A549 (cell line): ENCODE data around the gene C6orf58. TPM values are rescaled to one million over a fixed set of nuclear protein-coding genes. Genes with fewer than 3 reads are reported as not detected.

Experiments
- ATAC-seq, 2 experiments: fragments of 200-7000 bp in 1 of 2; fragments of >200 bp in 1 of 2; cut with Nextera tagmentation in 1 of 2; cut with Tn5 transposase in 1 of 2; 3 replicates each; pipeline versions ENCODE4 v1.8.0 to v1.9.1; 2018 to 2020; ENCODE audit warnings: mild to moderate bottlenecking in 1 of 2, moderate library complexity in 1 of 2
- CTCF ChIA-PET: fragments of 300-600 bp; sonication (Branson Sonifier 250); formaldehyde crosslinking; extraction: SDS; loops from one replicate; lab custom pipeline; 2021; ENCODE audit warnings: antibody characterized with exemption, inconsistent platforms; lab: Yijun Ruan, JAX
- POLR2A ChIA-PET: fragments of 350-600 bp; formaldehyde crosslinking; extraction: SDS; loops from one replicate; lab custom pipeline; 2021; ENCODE audit warnings: antibody characterized with exemption, inconsistent platforms; lab: Yijun Ruan, JAX
- DNase-seq, 2 experiments: peaks; one replicate each; pipeline versions ENCODE4 v3.0.0 to v3.0.0-alpha.2; 2011 to 2016; ENCODE audit warnings: low read depth in 1 of 2, low spot score in 1 of 2
- FAIRE-seq: peaks from 2 replicates; lab custom pipeline; 2011; peaks lifted over from hg19 to GRCh38; lab: Jason Lieb, UNC
- H3K27ac ChIP-seq, 2 experiments: fragments of >200 bp; sonication (Bioruptor Twin); formaldehyde crosslinking; 3 replicates each; pipeline ENCODE4 v1.5.1; 2016 to 2017
- H3K4me1 ChIP-seq: fragments of >200 bp; sonication (Bioruptor Twin); formaldehyde crosslinking; 3 replicates; pipeline ENCODE4 v1.6.1; 2016
- H3K4me2 ChIP-seq: fragments of >200 bp; sonication (Bioruptor Twin); formaldehyde crosslinking; 3 replicates; pipeline ENCODE4 v1.6.1; 2016
- H3K4me3 ChIP-seq: fragments of >200 bp; sonication (Bioruptor Twin); formaldehyde crosslinking; 3 replicates; pipeline ENCODE4 v1.5.1; 2016
- H3K9me3 ChIP-seq: fragments of >200 bp; sonication (Bioruptor Twin); formaldehyde crosslinking; 3 replicates; pipeline ENCODE4 v1.6.1; 2016
- BCL3 ChIP-seq: fragments of >200 bp; sonication (Bioruptor Twin); formaldehyde crosslinking; IDR thresholded peaks from 3 replicates; pipeline ENCODE4 v1.6.1; 2016
- CHD2 ChIP-seq: fragments of 150-350 bp; IDR thresholded peaks from 2 replicates; pipeline ENCODE4 v1.6.1; 2014; ENCODE audit warnings: low read length; ENCODE audit not compliant: partially characterized antibody
- CTCF ChIP-seq: fragments of >200 bp; sonication (Bioruptor Twin); formaldehyde crosslinking; IDR thresholded peaks from 3 replicates; pipeline ENCODE4 v1.5.1; 2016
- FOSB ChIP-seq: fragments of 250-450 bp; sonication (Bioruptor Pico); IDR thresholded peaks from 2 replicates; pipeline ENCODE4 v1.5.0; 2020; ENCODE audit warnings: mild to moderate bottlenecking, moderate library complexity
- JUN ChIP-seq, 2 experiments: fragments of >200 bp; sonication (Bioruptor Twin); formaldehyde crosslinking; IDR thresholded peaks; 2 replicates in 1 of 2; 3 replicates in 1 of 2; pipeline ENCODE4 v1.6.1; 2016 to 2017
- NR3C1 ChIP-seq: fragments of >200 bp; sonication (Bioruptor Twin); formaldehyde crosslinking; IDR thresholded peaks from 3 replicates; pipeline ENCODE4 v1.6.1; 2017
- RAD21 ChIP-seq, 2 experiments: fragments of >200 bp in 1 of 2; sonication (Bioruptor Twin) in 1 of 2; formaldehyde crosslinking in 1 of 2; IDR thresholded peaks in 1 of 2; conservative IDR thresholded peaks in 1 of 2; 2 replicates in 1 of 2; 3 replicates in 1 of 2; pipeline ENCODE4 v1.6.1; 2012 to 2018; ENCODE audit warnings: inconsistent platforms in 1 of 2
- SMC3 ChIP-seq: fragments of >200 bp; sonication (Bioruptor Twin); formaldehyde crosslinking; IDR thresholded peaks from 3 replicates; pipeline ENCODE4 v1.6.1; 2018; ENCODE audit warnings: inconsistent platforms
- SREBF2 ChIP-seq: fragments of 450-650 bp; IDR thresholded peaks from 2 replicates; pipeline ENCODE4 v1.6.1; 2014; ENCODE audit warnings: mild to moderate bottlenecking, moderate library complexity
- ZNF302 ChIP-seq: fragments of 250-450 bp; sonication (Bioruptor Pico); IDR thresholded peaks from 2 replicates; pipeline ENCODE4 v1.9.0; 2021; ENCODE audit warnings: inconsistent platforms, mild to moderate bottlenecking, moderate library complexity
- WGBS: methylation state at CpG from one replicate; pipeline ENCODE4 v1.1.6; 2017; ENCODE audit errors: missing lambda C conversion rate; 5-methylcytosine and 5-hydroxymethylcytosine counted together
- polyA plus RNA-seq, 4 experiments: library from polyadenylated mRNA; depleted of rRNA in 3 of 4; stranded (reverse); fragments of >200 nt; fragmentation: RNase III in 1 of 4; extraction: RNeasy Plus Mini Kit Qiagen cat#74134 plus additional on column Dnase treatment in 1 of 4; gene quantifications; 2 replicates in 3 of 4; 3 replicates in 1 of 4; pipeline ENCODE4 v1.2.3, GENCODE V29; 2011 to 2017

Gene C6orf58
- polyA plus RNA-seq, 2 of the 4 experiments (the other 2 are of a cell fraction) = 0.12 TPM; not detected in 1

- peak in 1 of 2 experiments; percentile 53; a peak in 3 of 6 replicates for ATAC-seq
- Histone ChIP-seq H3K9me3 (no peaks in the 10 kb centered on the region), H3K4me1 (0 out of 3 replicates have a peak, but pooled peaks cover 3% of the 10 kb centered on the region), H3K27ac (no peak overlapping the region), H3K4me3 (no peak overlapping the region), H3K4me2 (peak overlapping the region; percentile 40; the same call in 2 of the 3 replicates)
- ChIA-PET POLR2A (no interaction called here), CTCF (interaction anchor here (0.6 to 6.4 kb wide), 28 partner anchors 9 to 418 kb away, joined by 3 to 49 read pairs (median 4); partner anchors contain the start of genes KIAA0408 and RNF146)
- WGBS = 13% methylated on average over 1 of the region's 2 CpGs
- DNase-seq = no peak
- TF ChIP-seq JUN (IDR thresholded peaks at IDR 0.05) (no peak), SREBF2 (no peak)
- FAIRE-seq = no peak
These were observed 38.2 kb upstream of the C6orf58 start for GRCh38 chr6:127538750-127539264.

DNA sequence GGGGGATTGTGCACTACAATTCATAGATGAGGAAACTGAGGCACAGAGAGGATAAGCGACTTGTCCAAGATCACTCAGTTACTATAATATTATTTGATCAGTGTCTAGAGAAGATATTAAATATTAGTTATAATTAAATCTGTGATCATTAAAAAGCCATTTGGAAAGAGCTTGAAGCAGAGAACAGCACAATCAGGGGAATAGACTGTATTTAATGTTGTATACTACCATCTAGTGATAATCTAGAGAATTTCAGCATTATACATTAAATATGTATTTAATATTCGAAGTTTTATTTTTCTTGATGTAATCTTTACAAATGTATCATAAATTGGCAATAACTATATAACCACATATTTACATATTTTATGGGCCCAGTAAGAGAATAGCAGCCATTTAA, 37.7 kb upstream of the C6orf58 start:
- FAIRE-seq = no peak
- peak; percentile 56 to 75; a peak in 4 of 6 replicates for ATAC-seq
- no peak for DNase-seq
- TF ChIP-seq CHD2 (no peak), SMC3 (peak; percentile 74), CTCF (peak; percentile 62), ZNF302 (no peak), FOSB (CRISPR knock-in tag) (no peak), RAD21 (conservative IDR thresholded peaks at IDR 0.05 in 1 of 2, IDR thresholded peaks at IDR 0.05 in 1 of 2) (peak; percentile 62 to 79)
- CTCF ChIA-PET = interaction anchor here (0.6 to 6.4 kb wide), 26 partner anchors 8 to 418 kb away, joined by 3 to 49 read pairs (median 4); partner anchors contain the start of genes KIAA0408 and RNF146
- 0% methylated on average over 2 of the region's 2 CpGs for WGBS
- Histone ChIP-seq H3K4me1 (0 out of 3 replicates have a peak, but pooled peaks cover 3% of the 10 kb centered on the region), H3K9me3 (no peaks in the 10 kb centered on the region), H3K27ac (no peak overlapping the region), H3K4me2 (peak overlapping the region; percentile 40; the same call in 2 of the 3 replicates), H3K4me3 (no peak overlapping the region)
- POLR2A ChIA-PET = no interaction called here

- peak in 1 of 2 experiments; percentile 14; a peak in 1 of 5 replicates for TF ChIP-seq RAD21 (conservative IDR thresholded peaks at IDR 0.05 in 1 of 2, IDR thresholded peaks at IDR 0.05 in 1 of 2)
- no peak for TF ChIP-seq BCL3
- CTCF ChIA-PET = interaction anchor here (0.6 to 1.9 kb wide), 5 partner anchors 8 to 378 kb away, joined by 3 to 4 read pairs (median 3); no protein-coding TSS in a partner anchor
- ATAC-seq (peak; percentile 34 to 72; a peak in 4 of 6 replicates), DNase-seq (peak in 1 of 2 experiments; percentile 9), FAIRE-seq (no peak)
- WGBS = 5% methylated on average over 1 of the region's 1 CpG
- Histone ChIP-seq H3K4me1 (no peaks in the 10 kb centered on the region), H3K4me3 (no peak overlapping the region), H3K27ac (no peak overlapping the region), H3K4me2 (no peak overlapping the region), H3K9me3 (no peaks in the 10 kb centered on the region)
- POLR2A ChIA-PET = no interaction called here
These were observed 29.8 kb upstream of the C6orf58 start for GRCh38 chr6:127547215-127547614.

- ATAC-seq = peak; percentile 43 to 44; a peak in 4 of 6 replicates
These were observed 28.9 kb upstream of the C6orf58 start for GRCh38 chr6:127547904-127548649.

More at GRCh38 chr6:127547904-127548649, 28.9 kb upstream of the C6orf58 start:
- TF ChIP-seq NR3C1 (no peak), RAD21 (conservative IDR thresholded peaks at IDR 0.05 in 1 of 2, IDR thresholded peaks at IDR 0.05 in 1 of 2) (peak; percentile 28 to 47; a peak in 2 of 5 replicates), CTCF (peak; percentile 35), SMC3 (0 out of 3 replicates have a peak, but pooled peaks have one; percentile 14), CHD2 (no peak)
- 30% methylated on average over 2 of the region's 2 CpGs for WGBS
- POLR2A ChIA-PET = no interaction called here
- no peak overlapping the region for H3K4me2 ChIP-seq
- H3K9me3 ChIP-seq = no peaks in the 10 kb centered on the region
- H3K4me1 ChIP-seq = no peaks in the 10 kb centered on the region
- CTCF ChIA-PET = interaction anchor here (0.9 to 1.9 kb wide), 8 partner anchors 9 to 94 kb away, joined by 3 to 10 read pairs (median 4); no protein-coding TSS in a partner anchor
- H3K27ac ChIP-seq = no peak overlapping the region
- no peak for DNase-seq
- H3K4me3 ChIP-seq = no peak overlapping the region
- FAIRE-seq = no peak
